ENCODE results near the gene AASDHPPT.
A peak's percentile ranks its signal among the peaks of the same experiment; 100 is the strongest.

Gene AASDHPPT

DNA sequence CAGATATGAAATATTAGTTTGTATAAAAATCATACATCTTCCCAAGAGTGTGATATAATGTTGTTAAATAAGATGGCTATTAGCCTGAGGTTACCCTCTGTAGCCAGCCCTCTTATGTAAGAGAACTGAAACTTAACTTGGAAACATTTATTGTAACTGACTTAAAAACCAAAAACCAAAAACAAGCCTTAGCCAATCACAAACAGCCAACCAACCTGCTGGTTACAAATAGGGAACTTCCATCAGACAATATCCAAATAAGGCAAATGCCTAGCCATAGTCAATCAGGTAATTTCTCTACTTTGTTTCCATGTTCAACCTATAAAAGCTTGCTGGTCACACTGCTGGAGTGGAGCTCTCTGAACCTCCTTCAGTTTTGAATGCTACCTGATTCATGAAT is 14.5 kb upstream of the AASDHPPT start:
- no peak for DNase-seq (ENCODE audit: low spot score in 2 of 2)
- Mint-ChIP-seq H3K27me3 (no peaks in the 10 kb centered on the region), H3K27ac (no peak overlapping the region), H3K9me3 (no peaks in the 10 kb centered on the region), H3K4me1 (peaks cover 9% of the 10 kb centered on the region), H3K4me3 (no peak overlapping the region), H3K36me3 (peaks cover 17% of the 10 kb centered on the region)
- ATAC-seq (ENCODE audit: low read depth) = peak; percentile 89

DNA sequence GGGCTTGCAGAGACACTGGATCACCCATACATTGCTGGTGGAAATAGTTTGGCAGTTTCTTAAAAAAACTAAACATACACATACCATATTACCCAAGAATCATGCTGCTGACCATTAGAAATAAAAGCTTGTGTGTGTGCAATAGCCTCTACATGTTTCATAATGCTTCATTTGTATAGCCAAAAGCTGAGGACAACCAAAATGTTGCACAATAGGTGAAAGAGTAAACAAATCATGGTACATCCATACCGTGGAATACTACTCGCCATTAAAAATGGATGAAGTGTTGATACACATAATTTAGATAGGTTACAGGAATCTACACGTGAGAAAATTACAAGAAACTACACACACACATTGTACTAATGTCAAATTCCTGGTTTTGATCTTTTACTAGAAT is 6.9 kb upstream of the AASDHPPT start:
- DNase-seq (ENCODE audit: low spot score in 2 of 2) (no peak), ATAC-seq (ENCODE audit: low read depth) (no peak)
- H3K9me3 Mint-ChIP-seq = no peaks in the 10 kb centered on the region
- H3K27me3 Mint-ChIP-seq = no peaks in the 10 kb centered on the region
- peaks cover 14% of the 10 kb centered on the region for H3K36me3 Mint-ChIP-seq
- peaks cover 17% of the 10 kb centered on the region for H3K4me1 Mint-ChIP-seq
- no peak overlapping the region for H3K27ac Mint-ChIP-seq
- no peak overlapping the region for H3K4me3 Mint-ChIP-seq

DNA sequence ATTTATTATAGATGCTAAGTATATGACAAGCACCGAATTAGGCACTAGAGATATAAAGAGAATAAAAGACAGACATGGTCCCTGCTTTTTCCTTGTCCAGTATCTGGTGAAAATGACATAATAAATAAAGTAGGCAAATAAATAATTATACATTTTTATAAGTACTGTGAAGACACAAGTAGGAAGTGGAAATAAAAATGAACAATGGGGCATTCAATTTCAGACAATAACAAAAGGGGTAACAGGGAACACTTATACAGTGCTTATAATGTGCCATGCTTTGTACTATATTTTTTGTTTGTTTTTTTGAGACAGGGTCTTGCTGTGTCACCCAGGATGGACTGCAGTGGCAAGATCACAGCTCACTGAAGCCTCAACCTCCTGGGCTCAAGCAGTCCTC is 4.7 kb upstream of the AASDHPPT start:
- no peaks in the 10 kb centered on the region for H3K9me3 Mint-ChIP-seq
- no peak overlapping the region for H3K27ac Mint-ChIP-seq
- H3K4me1 Mint-ChIP-seq = peaks cover 24% of the 10 kb centered on the region

DNA sequence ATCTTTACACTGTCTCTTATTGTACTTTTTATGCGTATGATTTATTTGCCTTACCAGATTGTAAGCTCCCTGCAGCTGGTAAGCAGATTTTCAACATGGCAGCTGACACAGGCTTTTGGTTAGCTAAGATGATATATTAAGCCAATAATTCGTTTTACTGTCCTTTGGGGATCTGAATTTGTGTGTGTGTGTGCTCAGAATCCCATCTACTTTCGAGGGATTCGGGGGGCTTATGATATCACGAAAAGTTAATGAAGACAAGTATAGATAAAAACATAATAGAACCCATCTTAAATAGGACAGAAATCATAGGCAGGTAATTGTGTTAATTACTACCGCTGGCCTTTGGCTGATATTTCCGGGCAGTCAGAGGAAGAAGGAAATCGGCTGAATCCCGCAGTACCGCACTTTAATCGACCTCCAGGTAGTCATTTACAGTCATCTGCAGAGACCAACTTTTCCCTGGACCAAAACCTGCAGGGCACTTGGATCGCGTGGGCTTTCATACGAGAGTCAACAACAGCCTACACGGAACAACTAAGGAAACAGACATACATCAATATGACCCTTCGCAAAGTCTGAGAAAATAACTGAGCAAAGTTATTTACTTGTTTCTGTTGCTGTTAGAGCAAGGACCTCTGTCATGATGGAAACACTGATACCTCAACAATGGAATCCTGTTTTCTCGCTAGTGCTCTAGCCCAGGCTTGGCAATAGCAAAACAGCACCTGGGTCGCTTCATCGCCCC is 1.1 kb upstream of the AASDHPPT start:
- Mint-ChIP-seq H3K9me3 (no peaks in the 10 kb centered on the region), H3K4me3 (peak overlapping the region; percentile 91), H3K4me1 (peaks cover 33% of the 10 kb centered on the region), H3K27ac (peak overlapping the region; percentile 97), H3K27me3 (no peaks in the 10 kb centered on the region), H3K36me3 (peaks cover 8% of the 10 kb centered on the region)
- DNase-seq (ENCODE audit: low spot score in 2 of 2) = peak in 1 of 2 donors; percentile 1
- ATAC-seq (ENCODE audit: low read depth) = no peak

More for the DNA sequence above, 4.7 kb upstream of the AASDHPPT start:
- H3K4me3 Mint-ChIP-seq = no peak overlapping the region
- DNase-seq (ENCODE audit: low spot score in 2 of 2) (no peak), ATAC-seq (ENCODE audit: low read depth) (no peak)
- H3K36me3 Mint-ChIP-seq = peaks cover 9% of the 10 kb centered on the region
- H3K27me3 Mint-ChIP-seq = no peaks in the 10 kb centered on the region

DNA sequence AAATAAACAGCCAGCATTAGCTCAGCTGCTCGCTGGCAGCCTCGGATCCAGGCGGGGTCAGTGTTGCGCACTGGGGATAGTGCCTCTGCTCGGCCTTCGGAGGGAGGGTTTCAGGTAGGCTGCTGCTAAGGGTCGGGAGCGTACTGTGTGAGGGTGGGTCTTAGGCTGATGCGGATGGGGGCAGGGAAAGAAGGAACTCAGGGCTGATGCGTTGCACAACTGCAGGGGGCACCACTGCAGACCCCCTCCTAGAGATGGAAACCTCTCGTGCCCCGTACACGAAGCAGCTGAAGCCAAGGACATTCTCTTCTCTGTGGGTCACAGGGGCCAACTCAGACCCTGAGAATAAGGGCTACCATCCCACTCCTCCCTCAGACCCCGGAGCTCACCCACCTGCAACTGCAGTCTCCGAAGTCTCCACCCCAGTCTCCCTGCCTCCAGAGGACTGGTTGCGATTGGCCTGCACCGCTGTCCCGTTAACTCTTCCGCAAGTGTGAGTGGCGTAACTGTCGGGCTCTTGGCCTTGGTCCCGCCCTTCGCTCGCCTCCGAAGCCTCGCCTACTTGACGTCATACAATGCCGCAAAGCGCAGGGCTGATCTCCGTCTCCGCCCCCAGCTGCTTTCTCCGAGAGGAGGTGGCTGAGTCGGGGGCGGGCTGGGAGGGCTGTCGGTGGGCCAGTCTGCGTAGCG is 398 bp upstream of the AASDHPPT start, which contains the start of gene KBTBD3:
Gene KBTBD3 (minus strand): TSS at position 429 of the 690 bp plus-strand sequence. CDS start 18,250 bp downstream, outside the sequence.
- Mint-ChIP-seq H3K36me3 (peaks cover 10% of the 10 kb centered on the region), H3K9me3 (no peaks in the 10 kb centered on the region), H3K27me3 (no peaks in the 10 kb centered on the region), H3K4me3 (peak within 1 kb of the TSS; percentile 91), H3K27ac (peak within 1 kb of the TSS; percentile 97), H3K4me1 (peaks cover 35% of the 10 kb centered on the region)
- DNase-seq (ENCODE audit: low spot score in 2 of 2) = peak; percentile 93 to 98
- ATAC-seq (ENCODE audit: low read depth) = peak; percentile 85

DNA sequence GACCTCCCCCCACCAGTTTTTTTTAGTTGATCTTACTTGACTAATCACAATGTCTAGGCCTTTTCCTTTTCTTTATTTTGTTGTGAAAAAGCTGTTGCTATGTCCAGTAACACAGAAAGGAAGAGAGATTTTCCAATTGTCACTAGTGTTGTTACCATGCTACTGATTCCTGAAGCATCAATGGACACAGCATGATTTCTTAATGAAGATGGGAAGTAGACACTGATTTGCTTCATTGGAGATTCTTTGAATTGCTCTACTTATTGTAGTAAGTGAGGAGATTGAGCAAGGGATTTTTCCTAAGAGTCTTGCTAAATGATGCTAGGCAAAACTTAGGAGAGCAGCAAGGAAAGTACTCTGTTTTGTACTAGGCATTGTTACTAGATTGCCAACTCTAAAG is 4.6 kb downstream of the AASDHPPT start:
- H3K36me3 Mint-ChIP-seq = peaks cover 15% of the 10 kb centered on the region
- no peak overlapping the region for H3K27ac Mint-ChIP-seq
- H3K4me3 Mint-ChIP-seq = no peak overlapping the region
- ATAC-seq (ENCODE audit: low read depth) = no peak
- H3K9me3 Mint-ChIP-seq = no peaks in the 10 kb centered on the region
- no peaks in the 10 kb centered on the region for H3K27me3 Mint-ChIP-seq
- no peak for DNase-seq (ENCODE audit: low spot score in 2 of 2)
- peaks cover 27% of the 10 kb centered on the region for H3K4me1 Mint-ChIP-seq

DNA sequence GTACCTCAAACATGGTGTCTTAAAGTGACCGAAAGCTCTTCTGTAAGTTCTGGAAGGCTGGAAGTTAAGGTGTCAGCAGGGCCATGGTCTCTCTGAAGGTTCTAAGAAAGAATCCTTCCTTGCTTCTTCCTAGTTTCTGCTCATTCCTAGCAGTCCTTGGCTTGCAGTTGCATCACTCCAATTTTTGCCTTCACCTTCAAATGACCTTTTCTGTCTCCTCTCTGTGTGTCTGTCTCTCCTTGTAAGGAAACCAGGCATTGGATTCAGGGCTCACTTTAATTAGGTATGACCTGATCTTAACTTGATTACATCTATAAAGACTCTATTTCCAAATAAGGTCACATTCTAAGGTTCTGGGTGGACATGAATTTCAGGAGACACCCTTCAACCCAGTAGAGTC is 8.7 kb downstream of the AASDHPPT start:
- no peaks in the 10 kb centered on the region for H3K27me3 Mint-ChIP-seq
- DNase-seq (ENCODE audit: low spot score in 2 of 2) (no peak), ATAC-seq (ENCODE audit: low read depth) (no peak)
- no peak overlapping the region for H3K4me3 Mint-ChIP-seq
- H3K4me1 Mint-ChIP-seq = peaks cover 23% of the 10 kb centered on the region
- H3K36me3 Mint-ChIP-seq = peaks cover 22% of the 10 kb centered on the region
- no peaks in the 10 kb centered on the region for H3K9me3 Mint-ChIP-seq
- H3K27ac Mint-ChIP-seq = peak overlapping the region; percentile 70

DNA sequence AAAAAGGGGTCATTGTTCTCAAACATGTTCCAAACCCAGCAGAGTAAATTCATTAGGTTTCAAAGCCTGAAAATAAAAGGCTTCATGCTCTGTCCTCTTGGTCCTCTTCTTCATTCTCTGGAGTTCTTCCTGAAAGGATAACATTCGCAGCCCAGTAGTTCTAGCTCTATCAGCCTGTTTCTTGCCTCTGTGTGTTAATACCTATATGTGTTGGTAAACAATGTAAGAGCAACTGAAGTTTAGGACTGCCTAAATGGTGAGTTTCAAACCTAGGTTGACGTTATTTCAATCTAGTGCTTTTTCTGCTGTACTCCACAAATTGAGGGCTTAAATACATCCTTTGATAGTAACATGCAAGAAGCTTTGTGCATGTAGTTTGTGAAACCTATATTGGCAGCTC is 9.4 kb downstream of the AASDHPPT start:
- no peaks in the 10 kb centered on the region for H3K27me3 Mint-ChIP-seq
- peaks cover 22% of the 10 kb centered on the region for H3K36me3 Mint-ChIP-seq
- peaks cover 24% of the 10 kb centered on the region for H3K4me1 Mint-ChIP-seq
- DNase-seq (ENCODE audit: low spot score in 2 of 2) (no peak), ATAC-seq (ENCODE audit: low read depth) (no peak)
- H3K9me3 Mint-ChIP-seq = no peaks in the 10 kb centered on the region
- peak overlapping the region; percentile 70 for H3K27ac Mint-ChIP-seq
- H3K4me3 Mint-ChIP-seq = no peak overlapping the region

DNA sequence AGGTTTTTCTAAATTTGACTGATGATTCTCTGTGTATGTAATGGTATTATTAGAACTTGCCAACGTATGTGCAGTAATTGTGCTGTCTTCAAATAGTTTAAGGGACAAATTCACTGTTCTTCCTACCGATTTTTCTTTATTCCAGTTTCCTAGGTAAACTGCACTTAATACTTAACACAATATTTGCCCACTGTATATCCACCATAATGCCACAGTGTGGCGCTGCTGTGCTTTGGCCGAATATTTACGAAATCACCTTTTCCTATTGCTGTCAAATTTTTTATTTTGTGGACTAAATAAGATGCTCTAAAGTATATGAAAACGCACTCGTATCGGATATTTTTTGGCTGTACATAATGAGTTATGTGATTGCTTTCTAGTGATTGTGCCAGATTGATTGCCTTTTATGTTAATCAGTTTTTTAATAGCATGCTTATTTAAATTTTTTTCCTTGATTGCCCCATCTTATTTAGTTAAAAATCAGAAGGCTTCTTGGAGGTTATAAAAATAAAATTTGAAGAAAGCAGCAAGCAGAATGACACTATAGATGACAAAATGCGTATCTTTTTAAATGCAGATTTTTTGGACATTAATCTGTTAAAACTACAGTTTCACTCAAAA is 10.5 kb downstream of the AASDHPPT start:
- DNase-seq (ENCODE audit: low spot score in 2 of 2) (peak; percentile 13), ATAC-seq (ENCODE audit: low read depth) (peak; percentile 42)
- no peaks in the 10 kb centered on the region for H3K27me3 Mint-ChIP-seq
- peaks cover 22% of the 10 kb centered on the region for H3K4me1 Mint-ChIP-seq
- no peak overlapping the region for H3K27ac Mint-ChIP-seq
- peaks cover 28% of the 10 kb centered on the region for H3K36me3 Mint-ChIP-seq
- no peaks in the 10 kb centered on the region for H3K9me3 Mint-ChIP-seq
- no peak overlapping the region for H3K4me3 Mint-ChIP-seq

DNA sequence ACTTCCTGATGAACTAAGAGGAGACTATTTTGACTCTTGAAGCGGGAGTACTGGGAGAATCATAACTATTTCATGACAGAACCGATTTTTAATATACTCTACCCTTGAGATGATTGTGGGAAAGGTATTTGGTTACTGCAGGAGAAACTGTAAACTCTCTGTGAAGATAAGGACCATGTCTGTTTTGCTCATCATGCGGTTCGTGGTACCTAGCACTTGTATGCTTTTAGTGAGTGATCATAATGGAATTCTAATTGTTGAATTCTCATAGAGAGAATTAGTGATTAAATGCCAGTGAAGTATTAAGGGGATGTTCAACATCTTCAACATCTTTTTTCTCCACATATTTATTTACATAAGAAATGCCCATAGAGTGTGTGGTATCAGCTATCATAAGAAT is 11.4 kb downstream of the AASDHPPT start:
- H3K4me3 Mint-ChIP-seq = no peak overlapping the region
- H3K4me1 Mint-ChIP-seq = peaks cover 21% of the 10 kb centered on the region
- ATAC-seq (ENCODE audit: low read depth) (no peak), DNase-seq (ENCODE audit: low spot score in 2 of 2) (no peak)
- peaks cover 27% of the 10 kb centered on the region for H3K36me3 Mint-ChIP-seq
- H3K9me3 Mint-ChIP-seq = no peaks in the 10 kb centered on the region
- H3K27ac Mint-ChIP-seq = no peak overlapping the region
- H3K27me3 Mint-ChIP-seq = no peaks in the 10 kb centered on the region

DNA sequence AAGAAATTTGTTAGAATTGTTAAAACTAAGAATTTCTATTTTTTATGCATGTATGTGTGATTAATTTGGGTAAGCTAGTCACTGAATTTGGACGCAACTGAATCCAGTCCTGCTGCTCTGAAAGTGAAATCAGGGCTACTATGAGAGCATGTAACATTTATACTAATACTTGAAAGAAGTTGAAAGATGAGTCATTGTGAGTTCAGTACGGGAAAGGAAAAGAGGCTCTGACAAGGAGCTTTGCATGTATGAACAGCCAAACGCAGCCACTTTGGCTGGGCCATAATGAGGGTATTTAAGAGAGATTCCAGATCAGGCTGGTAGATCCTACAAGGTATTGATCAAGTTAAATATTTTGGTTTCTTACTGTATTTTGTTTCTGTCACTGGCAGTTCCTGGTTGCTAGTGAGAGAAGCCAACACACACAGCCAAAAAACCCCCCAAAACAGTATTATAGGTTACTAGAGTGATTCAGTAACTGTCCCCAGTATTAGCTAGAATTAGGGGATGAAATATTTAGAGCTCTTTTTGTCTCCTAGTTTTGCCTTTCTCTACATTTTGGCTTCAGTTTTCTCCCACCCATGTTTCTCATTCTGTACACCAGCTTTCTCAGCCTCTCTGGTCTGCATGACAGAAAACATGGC is 14.1 kb downstream of the AASDHPPT start:
- H3K27ac Mint-ChIP-seq = no peak overlapping the region
- no peaks in the 10 kb centered on the region for H3K9me3 Mint-ChIP-seq
- H3K4me1 Mint-ChIP-seq = peaks cover 13% of the 10 kb centered on the region
- no peaks in the 10 kb centered on the region for H3K27me3 Mint-ChIP-seq
- ATAC-seq (ENCODE audit: low read depth) = no peak
- peaks cover 32% of the 10 kb centered on the region for H3K36me3 Mint-ChIP-seq
- no peak for DNase-seq (ENCODE audit: low spot score in 2 of 2)
- no peak overlapping the region for H3K4me3 Mint-ChIP-seq

DNA sequence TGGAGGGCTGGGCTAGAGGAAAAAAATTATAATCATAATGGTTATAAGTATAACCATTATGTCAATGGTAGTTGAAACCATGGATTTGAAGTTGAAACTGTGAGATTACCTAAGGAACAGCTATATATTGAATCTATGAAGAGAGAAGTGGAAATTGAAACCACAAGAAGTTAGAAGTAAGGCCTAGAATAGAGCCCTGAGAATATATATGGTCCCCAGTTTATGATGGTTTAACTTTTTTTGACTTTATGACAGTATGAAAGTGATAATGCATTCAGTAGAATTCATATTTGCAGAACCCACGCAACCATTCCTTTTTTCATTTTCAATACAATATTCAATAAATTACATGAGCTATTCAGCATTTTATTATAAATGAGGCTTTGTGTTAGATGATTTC is 15.0 kb downstream of the AASDHPPT start:
- Mint-ChIP-seq H3K4me3 (no peak overlapping the region), H3K27ac (no peak overlapping the region), H3K27me3 (no peaks in the 10 kb centered on the region), H3K4me1 (peaks cover 9% of the 10 kb centered on the region), H3K9me3 (no peaks in the 10 kb centered on the region), H3K36me3 (peaks cover 29% of the 10 kb centered on the region)
- DNase-seq (ENCODE audit: low spot score in 2 of 2) (no peak), ATAC-seq (ENCODE audit: low read depth) (no peak)

DNA sequence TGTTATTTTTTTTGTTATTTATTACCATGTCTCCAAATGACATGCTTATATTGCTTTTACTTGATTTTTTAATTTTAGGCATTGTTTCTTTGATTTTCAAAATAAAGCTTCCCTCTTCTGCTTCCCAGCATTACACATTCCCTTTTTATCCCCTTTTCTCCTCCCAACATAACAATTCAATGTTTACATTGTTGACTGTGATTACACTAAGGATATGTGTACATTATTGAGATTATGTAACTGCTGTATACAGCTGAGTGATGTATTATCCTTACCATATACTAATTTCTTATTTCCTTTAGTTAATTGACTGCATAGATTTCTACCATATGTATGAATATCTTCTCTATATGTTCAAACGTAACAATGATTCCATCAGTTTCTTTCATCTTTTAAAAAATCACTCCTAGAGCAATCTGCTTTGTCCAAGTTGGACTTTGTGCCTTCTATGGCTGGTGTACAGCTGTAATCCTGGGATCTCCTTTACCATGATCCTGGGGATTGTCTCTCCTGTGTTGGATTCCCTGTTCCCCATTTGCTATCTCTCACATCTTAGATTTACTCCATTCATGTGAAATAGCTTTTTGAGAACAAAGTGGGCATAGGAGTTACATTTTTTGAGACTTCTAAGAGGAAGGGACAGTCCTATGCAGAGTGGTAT is 21.6 kb downstream of the AASDHPPT start:
- Mint-ChIP-seq H3K27ac (peak overlapping the region; percentile 7), H3K4me1 (no peaks in the 10 kb centered on the region), H3K36me3 (peaks cover 18% of the 10 kb centered on the region), H3K27me3 (no peaks in the 10 kb centered on the region), H3K4me3 (no peak overlapping the region), H3K9me3 (no peaks in the 10 kb centered on the region)
- DNase-seq (ENCODE audit: low spot score in 2 of 2) (no peak), ATAC-seq (ENCODE audit: low read depth) (no peak)
